Posterior vena cava (tissue), 2 donors: ENCODE data around the gene CCNT1. TPM values are rescaled to one million over a fixed set of nuclear protein-coding genes. Genes with fewer than 3 reads are reported as not detected.
"Not testable (repeated sequence)": the region's sequence is repeated elsewhere in the genome, so short reads cannot be mapped to it uniquely, and the experiment has no call there.

Experiments used
- DNase-seq: peaks from one replicate; pipeline ENCODE4 v3.0.0-alpha.2; 2020; ENCODE audit warnings: low spot score
- intact Hi-C, 2 donors: fragments of 100-400 bp; cut with DNase I; formaldehyde crosslinking; loops; one replicate each; pipeline versions ENCODE4 v1.14.1 to v1.14.2; 2022 to 2023
- long read RNA-seq, 2 donors: library from polyadenylated mRNA; unstranded; transcript quantifications; one replicate each; pipeline ENCODE4 v2.0.0, GENCODE V29; 2020 to 2021
- total RNA-seq, 2 donors: library from RNA; stranded (reverse); fragmentation: NEBNext Ultra II Directional; extraction: Animal tissue kit (Norgen Biotek cat#: 25700); gene quantifications; one replicate each; pipeline ENCODE4 v1.2.1, GENCODE V29; 2021
- donor health status: DM: yes; HTN: yes; CAD: no.
- donor health status: DM: yes; HTN: yes; CAD: no.

CCNT1 gene
- 10 to 100 TPM; 25.9 to 26.7 TPM for total RNA-seq
- long read RNA-seq, donor 1, full-length matches to known transcripts = 2 of 3 reads
- long read RNA-seq, donor 1, partial matches to known transcripts = 0 of 3 reads
- long read RNA-seq, donor 1, other reads (novel, unspliced or antisense) = 1 of 3 reads
- long read RNA-seq, donor 2, partial matches to known transcripts = 1 of 2 reads
- long read RNA-seq, donor 2, other reads (novel, unspliced or antisense) = 1 of 2 reads

DNA sequence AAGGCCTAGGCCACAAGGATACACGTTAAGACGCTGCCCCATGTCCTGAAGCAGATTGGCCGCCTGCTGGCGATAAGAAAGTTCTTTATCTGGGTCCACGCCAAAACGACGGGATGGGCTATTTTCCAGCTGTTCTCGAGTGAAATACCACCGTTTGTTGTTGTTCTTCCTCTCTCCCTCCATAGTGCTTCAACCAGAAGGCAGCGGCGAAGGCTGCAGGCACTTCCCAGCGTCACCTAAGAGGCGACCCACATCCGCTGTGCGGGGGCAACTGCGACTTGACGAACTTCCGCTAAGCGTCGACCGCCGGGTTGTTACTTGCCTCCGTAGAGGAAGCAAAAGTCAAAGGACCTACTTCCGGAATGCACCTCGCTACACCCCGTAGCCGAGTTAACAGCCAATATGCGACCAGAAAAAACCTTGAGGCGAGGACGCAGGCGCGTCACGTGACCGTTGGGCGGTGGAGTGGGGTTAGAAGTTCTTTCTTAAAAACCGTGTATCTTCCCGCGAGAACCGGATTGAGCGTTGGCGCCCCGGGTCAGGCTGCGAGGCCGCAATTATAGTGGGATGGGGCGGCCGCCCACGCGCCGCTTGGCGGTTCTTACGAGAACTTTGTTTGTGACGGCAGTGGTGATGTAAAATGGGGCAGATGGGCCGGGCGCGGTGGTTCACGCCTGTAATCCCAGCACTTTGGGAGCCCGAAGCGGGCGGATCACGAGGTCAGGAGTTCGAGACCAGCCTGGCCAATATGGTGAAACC is at the start of gene CCNT1:
TSS of gene CCNT1 (minus strand) at position 215 of the 759 bp plus-strand sequence. CDS start at position 183, 32 bp downstream.
- DNase-seq = peak; percentile 100
- intact Hi-C loops = no loop called here

DNA sequence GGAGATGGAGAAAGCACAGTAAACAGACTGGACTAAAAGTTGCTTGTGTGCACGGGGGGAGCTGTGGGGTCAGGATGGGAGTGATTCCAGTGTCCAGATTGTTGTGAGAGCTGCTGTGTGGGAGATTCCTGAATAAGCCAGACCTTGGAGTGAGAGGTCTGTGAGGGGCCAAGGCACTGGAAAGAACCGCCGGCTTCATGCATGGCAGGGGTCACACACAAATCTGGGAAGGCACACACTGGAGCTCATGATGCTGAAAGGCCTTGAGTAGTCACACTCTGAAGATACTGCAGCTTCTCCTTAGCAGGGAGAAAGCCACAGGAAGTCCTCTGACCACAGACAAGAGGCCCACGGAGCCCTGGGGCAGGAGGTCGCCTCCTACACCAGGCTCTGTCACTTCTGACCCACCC is 49.3 kb upstream of the CCNT1 start:
- intact Hi-C loops = loop anchor here in 1 of 2 donors (5.0 kb wide), 1 partner anchor 247 kb away; no protein-coding TSS in a partner anchor
- no peak for DNase-seq

DNA sequence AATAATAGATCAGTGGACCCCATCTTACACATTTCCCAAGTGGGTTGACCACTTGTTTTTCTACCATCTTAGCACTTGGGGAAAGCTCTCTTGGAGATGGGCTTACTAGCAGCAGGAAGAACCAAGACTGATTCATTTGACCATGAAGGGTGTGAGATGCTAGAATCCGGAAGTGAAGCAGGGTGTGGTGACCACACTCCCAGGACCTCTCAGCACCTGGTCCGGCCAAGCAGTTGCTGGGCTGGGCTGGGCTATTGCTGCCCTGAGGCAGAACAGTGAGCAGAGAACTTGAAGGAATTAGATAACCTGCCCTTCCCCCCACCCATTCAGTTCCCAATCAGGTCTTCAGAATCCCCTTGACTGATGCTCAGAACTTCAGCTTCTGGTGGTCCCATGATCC is 48.0 kb upstream of the CCNT1 start:
- intact Hi-C loops = no loop called here
- no peak for DNase-seq

DNA sequence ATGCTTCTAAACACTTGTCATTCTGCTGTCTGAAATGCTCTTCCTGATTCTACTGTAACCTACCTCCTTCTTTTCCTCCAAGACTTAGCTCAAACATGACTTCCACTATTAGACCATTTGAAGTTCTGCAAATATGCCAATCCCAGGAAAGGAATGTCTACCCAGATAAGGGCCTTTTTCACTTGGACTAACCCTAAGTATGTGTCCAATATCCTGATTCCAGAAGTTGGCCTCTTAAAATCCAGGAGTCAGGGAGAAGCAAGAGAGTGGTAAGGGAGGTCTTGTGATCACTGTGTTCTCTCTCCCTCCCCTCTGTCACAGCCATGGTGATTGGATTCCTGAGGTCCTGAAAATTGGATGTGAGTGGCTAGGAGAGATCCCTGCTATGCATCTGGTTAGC is 42.2 kb upstream of the CCNT1 start:
- intact Hi-C loops = no loop called here
- DNase-seq = no peak

DNA sequence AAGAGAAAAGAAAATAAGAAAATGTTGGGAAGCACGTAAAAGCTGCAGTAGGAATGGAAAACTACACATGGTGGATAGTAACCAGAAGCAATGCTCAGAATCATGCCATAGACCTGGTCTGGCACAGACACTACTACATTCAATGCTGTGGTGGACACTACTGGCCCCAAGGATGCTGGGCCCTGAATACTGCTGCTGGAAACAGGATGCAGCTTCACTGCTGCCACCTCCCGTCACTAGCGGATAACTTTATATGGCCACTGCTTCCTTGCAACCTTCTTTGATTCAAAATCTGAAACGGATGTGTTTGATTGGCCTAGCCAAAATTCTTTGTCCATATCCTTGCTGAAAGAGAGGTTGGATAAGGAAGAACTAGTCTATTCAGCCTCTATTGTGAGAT is 41.7 kb upstream of the CCNT1 start:
- DNase-seq = no peak
- intact Hi-C loops = no loop called here

DNA sequence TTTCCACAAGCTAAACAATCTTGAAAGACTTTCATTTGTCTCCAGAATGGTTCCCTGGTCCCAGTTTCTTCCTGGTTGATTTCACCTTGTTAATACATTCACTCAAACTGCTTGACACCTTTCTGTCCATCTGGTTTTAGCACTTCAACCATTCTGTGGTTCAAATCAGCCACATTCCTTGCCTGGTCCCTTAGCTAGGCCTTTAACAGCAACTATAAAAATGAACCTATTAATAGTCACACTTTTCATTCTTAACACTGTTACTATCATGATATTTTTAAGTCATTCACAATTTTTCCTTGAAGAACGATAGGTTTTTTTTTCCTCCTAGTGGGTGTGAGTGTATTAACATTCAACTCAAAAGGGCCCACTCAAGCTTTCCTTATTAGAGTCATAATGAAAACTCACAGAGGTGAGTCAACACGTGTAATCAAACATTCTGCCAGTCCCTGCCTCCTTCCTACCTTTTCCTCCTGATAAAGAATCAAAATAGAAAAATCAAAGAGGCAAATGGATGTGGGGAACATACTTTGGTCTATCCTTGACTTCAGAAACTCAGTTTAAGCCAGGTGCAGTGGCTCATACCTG is 34.4 kb upstream of the CCNT1 start:
- intact Hi-C loops = no loop called here
- DNase-seq = no peak

DNA sequence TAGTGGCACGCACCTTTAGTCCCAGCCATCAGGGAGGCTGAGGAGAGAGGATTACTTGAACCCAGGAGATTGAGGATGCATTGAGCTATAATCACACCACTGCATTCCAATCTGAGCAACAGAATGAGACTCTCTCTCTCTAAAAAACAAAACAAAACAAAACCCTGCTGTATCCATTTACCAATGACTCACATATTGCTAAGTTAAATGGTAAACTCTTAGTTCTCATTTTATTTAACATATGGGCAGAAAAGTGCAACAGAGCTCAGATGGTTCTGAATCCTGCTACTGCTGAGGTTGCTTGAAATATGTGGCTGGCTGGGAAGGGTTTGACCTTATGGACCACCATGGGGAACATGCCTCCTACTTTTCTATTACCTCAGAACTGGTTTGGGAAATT is 33.7 kb upstream of the CCNT1 start:
- intact Hi-C loops = no loop called here
- DNase-seq = no peak

DNA sequence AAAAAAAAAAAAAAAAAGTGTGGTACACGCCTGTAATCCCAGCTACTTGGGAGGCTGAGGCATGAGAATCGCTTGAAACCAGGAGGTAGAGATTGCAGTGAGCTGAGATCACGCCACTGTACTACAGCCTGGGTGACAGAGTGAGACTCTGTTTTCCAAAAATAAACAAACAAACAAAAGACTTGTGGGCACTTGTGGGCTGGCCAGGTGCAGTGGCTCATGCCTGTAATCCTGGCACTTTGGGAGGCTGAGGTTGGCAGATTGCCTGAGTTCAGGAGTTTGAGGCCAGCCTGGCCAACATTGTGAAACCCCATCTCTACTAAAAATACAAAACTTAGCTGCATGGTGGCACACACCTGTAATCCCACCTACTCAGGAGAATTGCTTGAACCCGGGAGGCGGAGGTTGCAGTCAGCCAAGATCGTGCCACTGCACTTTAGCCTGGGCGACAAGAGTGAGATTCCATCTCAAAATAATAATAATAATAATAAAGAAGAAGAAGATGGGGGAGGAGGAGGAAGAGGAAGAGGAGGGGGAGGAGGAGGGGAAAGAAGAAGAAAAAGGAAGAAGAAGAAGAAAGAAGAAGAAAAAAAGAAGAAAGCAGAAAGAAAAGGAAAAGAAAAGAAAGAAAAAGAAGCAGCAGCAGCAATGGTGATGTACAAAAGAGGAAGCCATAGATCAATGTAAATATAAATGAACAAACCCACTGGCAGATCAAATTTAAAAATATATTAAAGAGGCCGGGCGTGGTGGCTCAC is 27.9 kb upstream of the CCNT1 start:
- intact Hi-C loops = no loop called here
- DNase-seq = no peak

DNA sequence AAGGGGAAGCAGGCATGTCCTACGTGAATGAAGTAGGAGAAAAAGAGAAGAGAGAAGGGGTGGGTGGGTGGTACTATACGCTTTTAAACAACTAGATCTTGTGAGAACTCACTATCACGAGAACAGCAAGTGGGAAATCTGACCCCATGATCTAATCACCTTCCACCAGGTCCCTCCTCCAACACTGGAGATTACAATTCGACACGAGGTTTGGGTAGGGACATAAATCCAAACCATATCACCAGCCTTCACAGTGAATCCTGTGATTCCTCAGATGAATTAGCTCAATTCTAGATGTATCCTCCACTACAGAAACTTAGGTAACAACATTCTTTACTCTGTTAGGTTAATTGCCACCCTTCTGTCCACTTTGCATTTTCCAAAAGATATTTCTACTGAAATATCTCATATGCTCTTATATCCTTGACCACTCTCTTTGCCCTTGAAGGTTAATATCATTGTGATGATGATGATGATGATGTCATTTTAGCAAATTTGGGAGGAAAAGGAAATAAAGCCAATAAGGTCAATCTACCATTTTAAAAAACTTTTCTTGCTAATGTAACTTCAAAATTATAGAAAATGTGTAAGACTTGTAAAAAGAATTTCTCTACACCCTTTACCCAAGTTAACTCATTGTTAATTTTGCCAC is 23.2 kb upstream of the CCNT1 start:
- no peak for DNase-seq
- intact Hi-C loops = no loop called here

DNA sequence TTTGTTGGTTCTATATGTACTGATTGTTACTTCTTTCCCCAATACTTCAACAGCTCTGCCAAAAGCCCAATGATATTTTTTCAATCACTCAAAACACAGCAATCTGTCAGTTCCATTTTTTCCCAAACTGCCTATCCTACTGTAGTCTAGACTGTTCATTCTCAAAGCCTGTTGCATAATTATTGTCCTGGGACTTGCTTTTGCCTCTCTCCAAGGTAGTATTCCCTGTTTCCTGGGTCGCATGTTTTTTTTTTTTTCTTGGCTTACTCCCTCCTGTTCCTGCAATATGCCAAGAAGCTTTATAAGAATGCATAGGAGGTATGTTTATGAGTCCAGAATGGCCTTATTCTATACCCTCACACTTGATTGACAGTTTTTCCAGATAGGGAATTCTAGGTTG is 19.9 kb upstream of the CCNT1 start:
- intact Hi-C loops = no loop called here
- no peak for DNase-seq

DNA sequence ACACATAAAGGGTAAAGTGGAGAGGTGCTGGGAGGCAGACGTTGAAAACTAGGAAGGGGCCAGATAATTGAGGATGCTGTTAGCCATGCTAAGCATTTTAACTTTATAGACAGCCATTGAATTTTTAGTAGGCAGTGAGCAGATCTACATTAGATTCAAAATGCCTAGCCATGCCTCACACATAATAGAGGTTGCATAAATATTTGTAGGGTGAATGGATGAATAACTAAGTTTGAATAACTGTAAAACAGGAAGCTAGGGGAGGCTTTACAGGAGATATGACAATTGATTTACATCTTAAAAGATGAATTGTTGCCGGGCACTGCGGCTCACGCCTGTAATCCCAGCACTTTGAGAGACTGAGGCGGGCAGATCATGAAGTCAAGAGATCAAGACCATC is 12.3 kb upstream of the CCNT1 start:
- no peak for DNase-seq
- intact Hi-C loops = no loop called here

DNA sequence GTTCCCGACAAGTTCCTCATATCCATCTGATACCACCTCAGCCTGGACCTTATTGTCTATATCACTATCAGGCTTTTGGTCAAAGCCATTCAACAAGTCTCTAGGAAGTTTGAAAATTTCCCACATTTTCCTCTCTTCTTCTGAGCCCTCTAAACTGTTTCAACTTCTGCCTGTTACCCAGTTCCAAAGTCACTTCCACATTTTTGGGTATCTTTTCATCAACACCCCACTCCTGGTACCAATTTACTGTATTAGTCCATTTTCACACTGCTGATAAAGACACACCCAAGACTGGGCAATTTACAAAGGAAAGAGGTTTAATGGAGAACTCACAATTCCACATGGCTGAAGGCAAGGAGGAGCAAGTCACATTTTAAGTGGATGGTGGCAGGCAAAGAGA is 4.2 kb upstream of the CCNT1 start:
- intact Hi-C loops, DNase-seq: not testable (repeated sequence)

DNA sequence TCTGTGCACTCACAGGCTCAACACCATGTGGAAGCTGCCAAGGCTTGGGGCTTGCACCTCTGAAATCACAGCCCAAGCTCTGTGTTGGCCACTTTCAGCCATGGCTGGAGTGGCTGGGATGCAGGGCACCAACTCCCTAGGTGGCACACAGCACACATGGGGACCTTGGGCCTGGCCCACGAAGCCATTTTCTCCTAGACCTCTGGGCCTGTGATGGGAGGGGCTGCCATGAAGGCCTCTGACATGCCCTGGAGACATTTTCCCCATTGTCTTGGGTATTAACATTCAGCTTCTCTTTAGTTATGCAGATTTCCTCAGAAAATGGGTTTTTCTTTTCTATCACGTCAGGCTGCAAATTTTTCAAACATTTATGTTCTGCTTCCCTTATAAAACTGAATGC is 3.7 kb upstream of the CCNT1 start:
- intact Hi-C loops, DNase-seq: not testable (repeated sequence)

DNA sequence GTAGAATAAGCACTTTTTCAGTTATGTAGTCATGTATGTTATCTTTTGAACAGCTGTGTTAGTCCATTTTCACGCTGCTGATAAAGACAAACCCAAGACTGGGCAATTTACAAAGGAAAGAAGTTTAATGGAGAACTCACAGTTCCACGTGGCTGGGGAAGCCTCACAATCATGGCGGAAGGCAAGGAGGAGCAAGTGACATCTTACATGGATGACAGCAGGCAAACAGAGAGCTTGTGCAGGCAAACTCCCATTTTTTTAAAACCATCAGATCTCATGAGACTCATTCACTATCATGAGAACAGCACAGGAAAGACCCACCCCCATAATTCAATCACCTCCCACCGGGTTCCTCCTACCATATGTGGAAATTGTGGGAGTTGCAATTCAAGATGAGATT is 2.5 kb upstream of the CCNT1 start:
- intact Hi-C loops, DNase-seq: not testable (repeated sequence)

DNA sequence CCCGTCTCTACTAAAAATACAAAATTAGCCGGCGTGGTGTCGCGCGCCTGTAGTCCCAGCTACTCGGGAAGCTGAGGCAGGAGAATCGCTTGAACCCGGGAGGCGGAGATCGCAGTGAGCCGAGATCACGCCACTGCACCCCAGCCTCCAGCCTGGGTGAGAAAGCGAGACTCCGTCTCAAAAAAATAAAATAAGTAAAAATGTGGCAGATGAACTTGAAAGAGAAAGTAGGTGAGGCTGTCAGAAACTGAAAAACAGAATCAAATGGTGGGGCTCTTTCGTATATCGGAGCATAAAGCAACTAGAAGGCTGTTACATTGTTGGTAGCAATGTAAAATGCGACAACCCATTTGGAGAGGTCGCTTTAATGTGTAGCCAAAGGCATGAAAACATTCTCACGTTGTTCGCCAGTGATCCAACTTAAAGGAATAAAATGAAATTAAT is 767 bp upstream of the CCNT1 start:
- intact Hi-C loops = no loop called here
- no peak for DNase-seq

DNA sequence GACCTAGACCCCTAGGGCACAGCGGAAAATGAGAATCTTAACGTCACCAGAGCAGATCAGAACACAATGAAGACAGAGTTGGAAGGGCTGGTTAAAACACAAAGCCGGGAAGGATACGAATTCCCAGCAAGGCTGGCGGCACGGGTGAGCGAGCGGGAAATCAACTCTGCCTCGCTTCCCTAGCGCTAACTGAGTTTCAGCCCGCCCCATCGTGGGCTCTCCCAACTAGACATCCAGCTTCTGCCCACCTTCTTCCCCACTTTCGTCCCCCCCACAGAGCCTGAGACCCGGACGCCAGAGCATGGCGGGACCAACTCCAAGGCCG is 377 bp downstream of the CCNT1 start:
- intact Hi-C loops = no loop called here
- no peak for DNase-seq

DNA sequence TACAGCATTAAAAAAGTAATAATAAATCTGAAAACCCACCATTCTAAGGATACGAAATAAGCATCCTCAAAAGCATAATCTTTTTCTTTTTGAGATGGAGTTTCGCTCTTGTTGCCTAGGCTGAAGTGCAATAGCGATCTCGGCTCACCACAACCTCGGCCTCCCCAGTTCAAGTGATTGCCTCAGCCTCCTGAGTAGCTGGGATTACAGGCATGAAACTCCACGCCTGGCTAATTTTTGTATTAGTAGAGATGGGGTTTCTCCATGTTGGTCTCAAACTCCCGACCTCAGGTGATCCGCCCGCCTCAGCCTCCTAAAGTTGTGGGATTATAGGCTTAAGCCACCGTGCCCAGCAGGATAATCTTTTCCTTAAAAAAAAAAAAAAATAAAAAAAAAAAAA is 4.3 kb downstream of the CCNT1 start:
- intact Hi-C loops = no loop called here
- no peak for DNase-seq

DNA sequence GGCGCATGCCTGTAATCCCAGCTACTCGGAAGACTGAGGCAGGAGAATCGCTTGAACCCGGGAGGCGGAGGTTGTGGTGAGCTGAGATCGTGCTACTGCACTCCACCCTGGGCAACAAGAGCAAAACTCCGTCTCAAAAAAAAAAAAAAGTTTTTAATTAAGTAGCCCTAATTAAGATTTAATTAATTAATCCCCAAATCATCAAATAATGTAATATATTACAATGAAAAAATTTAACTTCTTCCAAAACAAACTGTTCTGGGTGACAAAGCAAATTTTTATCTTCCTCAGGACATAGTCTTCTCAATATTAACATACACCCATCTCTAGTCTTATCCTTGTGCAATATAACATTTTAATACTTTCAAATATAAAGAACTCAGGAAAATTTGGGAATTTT is 17.7 kb downstream of the CCNT1 start:
- DNase-seq, intact Hi-C loops: not testable (repeated sequence)

DNA sequence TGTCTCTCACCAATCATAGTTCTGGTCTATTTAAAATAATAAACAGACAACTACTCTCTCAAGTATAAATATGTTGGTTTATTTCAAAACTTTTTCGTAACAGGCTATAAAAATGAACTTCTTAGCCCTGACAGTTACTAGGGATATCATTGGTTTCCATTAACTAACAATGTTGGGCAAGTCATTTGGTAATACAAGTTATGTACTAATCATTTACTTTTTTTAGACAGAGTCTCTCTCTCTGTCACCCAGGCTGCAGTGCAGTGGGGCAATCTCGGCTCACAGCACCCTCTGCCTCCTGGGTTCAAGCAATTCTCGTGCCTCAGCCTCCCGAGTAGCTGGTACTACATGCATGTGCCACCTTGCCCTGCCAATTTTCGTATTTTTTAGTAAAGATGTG is 19.9 kb downstream of the CCNT1 start:
- intact Hi-C loops = no loop called here

DNA sequence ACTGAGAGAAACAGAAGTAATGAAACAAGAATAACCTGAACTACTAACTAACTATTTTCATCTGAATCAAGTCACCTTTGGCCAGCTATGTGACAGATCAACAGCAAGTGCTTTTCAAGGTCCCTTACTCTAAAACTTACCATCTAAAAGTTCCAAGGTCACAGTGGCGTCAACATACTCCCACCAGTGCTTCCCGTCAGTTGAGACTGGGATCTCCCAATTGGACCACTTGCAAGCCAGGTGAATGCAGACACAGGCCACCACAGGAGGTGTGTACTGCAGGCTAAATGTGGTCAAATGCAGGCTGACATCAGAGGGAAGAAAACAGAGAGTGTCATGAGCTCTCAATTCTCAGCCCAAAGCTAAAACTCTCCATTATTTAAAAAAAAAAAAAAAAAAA is 20.6 kb downstream of the CCNT1 start:
- no peak for DNase-seq

More for the DNA sequence above, 19.9 kb downstream of the CCNT1 start:
- DNase-seq = no peak

More for the DNA sequence above, 20.6 kb downstream of the CCNT1 start:
- intact Hi-C loops = no loop called here
